Mammary epithelial cell (primary cell): ENCODE measurements around the gene TMSB4Y.

ENCODE experiments used
- EZH2 ChIP-seq: IDR thresholded peaks from 2 replicates; pipeline ENCODE4 v1.6.1; 2012; ENCODE audit warnings: low read length, inconsistent platforms, borderline replicate concordance
- TF ChIP-seq, protein P1 (sequence below), 2 donors: IDR thresholded peaks in 1 of 2; conservative IDR thresholded peaks in 1 of 2; 2 replicates each; pipeline ENCODE4 v1.5.1; 2011 to 2012; ENCODE audit warnings: inconsistent platforms in 2 of 2, low read length in 2 of 2, mild to moderate bottlenecking in 2 of 2, control low read depth in 1 of 2, low read depth in 1 of 2; ENCODE audit not compliant: insufficient read depth in 1 of 2; ENCODE audit errors: extremely low read depth in 1 of 2

DNA sequence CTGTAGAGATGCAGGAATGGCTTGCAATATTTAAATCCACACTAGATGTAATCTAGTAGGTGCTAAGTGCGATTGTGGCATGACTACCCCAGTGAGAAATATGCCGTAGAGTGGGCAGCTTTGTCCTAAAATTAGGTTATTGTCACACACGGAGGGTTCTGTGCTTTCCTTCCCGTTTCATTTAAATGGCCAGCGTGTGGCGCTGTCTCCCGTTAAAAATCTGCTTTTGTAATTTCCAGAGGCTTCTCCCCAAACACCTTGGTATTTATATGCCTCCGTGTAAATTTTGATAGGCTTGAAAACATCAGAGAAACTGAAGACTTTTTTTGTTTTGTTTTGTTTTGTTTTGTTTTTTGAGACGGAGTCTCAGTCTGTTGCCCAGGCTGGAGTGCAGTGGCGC is 34.9 kb downstream of the TMSB4Y start:
- TF ChIP-seq, protein P1, sequence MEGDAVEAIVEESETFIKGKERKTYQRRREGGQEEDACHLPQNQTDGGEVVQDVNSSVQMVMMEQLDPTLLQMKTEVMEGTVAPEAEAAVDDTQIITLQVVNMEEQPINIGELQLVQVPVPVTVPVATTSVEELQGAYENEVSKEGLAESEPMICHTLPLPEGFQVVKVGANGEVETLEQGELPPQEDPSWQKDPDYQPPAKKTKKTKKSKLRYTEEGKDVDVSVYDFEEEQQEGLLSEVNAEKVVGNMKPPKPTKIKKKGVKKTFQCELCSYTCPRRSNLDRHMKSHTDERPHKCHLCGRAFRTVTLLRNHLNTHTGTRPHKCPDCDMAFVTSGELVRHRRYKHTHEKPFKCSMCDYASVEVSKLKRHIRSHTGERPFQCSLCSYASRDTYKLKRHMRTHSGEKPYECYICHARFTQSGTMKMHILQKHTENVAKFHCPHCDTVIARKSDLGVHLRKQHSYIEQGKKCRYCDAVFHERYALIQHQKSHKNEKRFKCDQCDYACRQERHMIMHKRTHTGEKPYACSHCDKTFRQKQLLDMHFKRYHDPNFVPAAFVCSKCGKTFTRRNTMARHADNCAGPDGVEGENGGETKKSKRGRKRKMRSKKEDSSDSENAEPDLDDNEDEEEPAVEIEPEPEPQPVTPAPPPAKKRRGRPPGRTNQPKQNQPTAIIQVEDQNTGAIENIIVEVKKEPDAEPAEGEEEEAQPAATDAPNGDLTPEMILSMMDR (conservative IDR thresholded peaks at IDR 0.05 in 1 of 2, IDR thresholded peaks at IDR 0.05 in 1 of 2; ENCODE audit: extremely low read depth in 1 of 2, insufficient read depth in 1 of 2, low read depth in 1 of 2, low read length in 2 of 2) = no peak
- TF ChIP-seq EZH2 = no peak
